ENCODE results near the gene ERMARD.

DNA sequence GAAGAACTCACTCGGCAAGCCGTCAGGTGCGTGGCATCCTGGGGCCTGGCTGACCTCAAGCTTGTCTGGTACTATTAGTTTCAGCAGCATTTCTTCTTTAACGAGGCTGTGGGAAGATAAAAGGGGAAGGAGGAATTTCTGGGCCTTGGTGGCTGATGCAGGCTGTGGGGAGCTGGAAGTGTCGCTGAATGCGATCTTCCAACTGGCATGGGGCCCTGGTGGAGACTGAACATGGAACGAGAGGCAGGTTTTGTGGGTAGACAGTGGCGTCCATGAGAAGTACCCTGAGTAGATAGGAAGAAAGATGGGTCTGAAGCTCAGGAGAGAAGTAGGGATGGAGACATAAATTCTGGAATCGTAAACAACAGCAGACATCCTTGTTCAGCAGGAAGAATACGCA is 23.9 kb downstream of the ERMARD start:
- TF ChIP-seq, protein P1, sequence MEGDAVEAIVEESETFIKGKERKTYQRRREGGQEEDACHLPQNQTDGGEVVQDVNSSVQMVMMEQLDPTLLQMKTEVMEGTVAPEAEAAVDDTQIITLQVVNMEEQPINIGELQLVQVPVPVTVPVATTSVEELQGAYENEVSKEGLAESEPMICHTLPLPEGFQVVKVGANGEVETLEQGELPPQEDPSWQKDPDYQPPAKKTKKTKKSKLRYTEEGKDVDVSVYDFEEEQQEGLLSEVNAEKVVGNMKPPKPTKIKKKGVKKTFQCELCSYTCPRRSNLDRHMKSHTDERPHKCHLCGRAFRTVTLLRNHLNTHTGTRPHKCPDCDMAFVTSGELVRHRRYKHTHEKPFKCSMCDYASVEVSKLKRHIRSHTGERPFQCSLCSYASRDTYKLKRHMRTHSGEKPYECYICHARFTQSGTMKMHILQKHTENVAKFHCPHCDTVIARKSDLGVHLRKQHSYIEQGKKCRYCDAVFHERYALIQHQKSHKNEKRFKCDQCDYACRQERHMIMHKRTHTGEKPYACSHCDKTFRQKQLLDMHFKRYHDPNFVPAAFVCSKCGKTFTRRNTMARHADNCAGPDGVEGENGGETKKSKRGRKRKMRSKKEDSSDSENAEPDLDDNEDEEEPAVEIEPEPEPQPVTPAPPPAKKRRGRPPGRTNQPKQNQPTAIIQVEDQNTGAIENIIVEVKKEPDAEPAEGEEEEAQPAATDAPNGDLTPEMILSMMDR (IDR thresholded peaks at IDR 0.05; ENCODE audit: low read length): no peak
- no peak for TF ChIP-seq EZH2phosphoT487 (IDR thresholded peaks at IDR 0.05; ENCODE audit: low read length)

Measured in MM.1S (cell line).